Hematopoietic multipotent progenitor cell treated with erythropoietin and hydrocortisone succinate and interleukin-3 and kit ligand, for 15 days (in vitro differentiated cells): ENCODE measurements around the gene EDEM2.
"Not testable (repeated sequence)": the region's sequence is repeated elsewhere in the genome, so short reads cannot be mapped to it uniquely, and the experiment has no call there.

Experiments
- DNase-seq: peaks from one replicate; pipeline ENCODE4 v3.0.0-alpha.2; 2015; ENCODE audit warnings: low spot score

EDEM2 gene

DNA sequence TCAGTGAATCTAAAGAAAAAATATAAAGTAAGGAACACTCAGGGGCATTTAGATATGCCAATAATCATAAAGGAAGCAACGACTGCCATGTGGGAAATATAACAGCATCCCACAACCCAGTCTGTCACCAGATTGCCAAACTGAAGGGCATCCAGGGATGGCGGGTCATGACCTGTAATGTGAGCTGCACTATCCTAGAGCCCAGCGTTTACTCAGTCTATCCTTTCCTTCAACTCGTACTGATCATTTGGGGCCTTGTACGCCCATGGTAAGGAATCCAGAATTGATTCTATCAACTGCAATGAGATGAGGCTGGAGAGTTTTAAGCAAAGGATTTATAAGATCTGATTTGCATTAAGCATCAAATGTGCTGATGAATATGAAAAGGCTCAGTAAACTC is 59.8 kb downstream of the EDEM2 start:
- no peak for DNase-seq

DNA sequence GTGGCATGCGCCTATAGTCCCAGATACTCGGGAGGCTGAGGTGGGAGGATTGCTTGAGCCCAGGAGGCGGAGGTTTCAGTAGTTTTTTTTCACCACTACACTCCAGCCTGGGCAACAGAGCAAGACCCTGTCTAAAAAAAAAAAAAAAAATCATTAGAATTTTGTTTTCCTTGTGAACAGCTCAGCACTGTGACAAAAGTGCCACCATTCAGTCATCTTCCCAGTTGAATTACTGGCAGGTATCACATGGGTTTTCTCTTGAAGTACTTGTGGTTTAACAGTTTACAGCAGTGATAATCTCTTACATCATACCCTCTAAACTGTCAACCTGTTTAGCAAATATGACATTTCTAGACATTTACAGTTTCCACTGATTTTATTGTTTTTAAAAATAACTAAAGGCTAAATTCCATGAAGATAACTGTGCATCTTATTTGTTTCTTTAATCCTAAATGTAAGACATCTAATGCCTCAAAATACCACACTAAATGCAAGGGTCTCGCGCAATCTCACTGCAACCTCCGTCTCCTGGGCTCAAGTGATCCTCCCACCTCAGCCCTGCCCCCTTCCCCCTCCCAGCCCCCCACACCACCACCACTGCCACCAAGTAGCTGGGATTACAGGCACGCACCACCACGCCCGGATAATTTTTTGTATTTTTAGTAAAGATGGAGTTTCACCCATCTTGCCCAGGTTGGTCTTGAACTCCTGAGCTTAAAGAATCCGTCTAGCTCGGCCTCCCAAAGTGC is 61.5 kb downstream of the EDEM2 start:
- DNase-seq: no peak

DNA sequence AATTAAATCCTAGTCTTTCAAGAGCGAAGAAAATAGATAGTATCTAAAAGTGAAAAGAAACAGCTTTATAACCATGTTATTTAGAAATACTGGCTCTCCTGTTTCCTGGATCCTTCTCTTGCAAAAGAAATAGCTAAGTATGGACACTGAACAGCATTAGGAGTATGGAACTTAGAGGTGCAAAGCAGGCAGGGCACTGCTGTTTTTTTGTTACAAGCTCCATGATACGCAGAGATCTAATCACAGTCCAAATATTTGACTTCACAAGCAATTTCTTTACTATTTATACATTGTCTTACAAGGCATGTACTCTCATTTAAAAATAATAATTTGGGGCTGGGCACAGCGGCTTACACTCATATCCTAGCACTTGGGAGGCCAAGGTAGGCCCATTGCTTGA is 62.1 kb downstream of the EDEM2 start:
- no peak for DNase-seq

DNA sequence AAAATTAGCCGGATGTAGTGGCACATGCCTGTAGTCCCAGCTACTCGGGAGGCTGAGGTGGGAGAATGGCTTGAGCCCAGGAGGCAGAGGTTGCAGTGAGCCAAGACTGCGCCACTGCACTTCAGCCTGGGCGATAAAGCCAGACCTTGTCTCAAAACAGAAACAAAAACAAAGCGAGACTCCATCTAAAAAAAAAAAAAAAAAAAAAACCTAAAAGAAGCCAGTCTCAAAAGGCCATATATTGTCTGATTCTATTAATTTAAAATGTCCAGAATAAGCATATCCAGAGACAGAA is 66.8 kb downstream of the EDEM2 start:
- DNase-seq: not testable (repeated sequence)

DNA sequence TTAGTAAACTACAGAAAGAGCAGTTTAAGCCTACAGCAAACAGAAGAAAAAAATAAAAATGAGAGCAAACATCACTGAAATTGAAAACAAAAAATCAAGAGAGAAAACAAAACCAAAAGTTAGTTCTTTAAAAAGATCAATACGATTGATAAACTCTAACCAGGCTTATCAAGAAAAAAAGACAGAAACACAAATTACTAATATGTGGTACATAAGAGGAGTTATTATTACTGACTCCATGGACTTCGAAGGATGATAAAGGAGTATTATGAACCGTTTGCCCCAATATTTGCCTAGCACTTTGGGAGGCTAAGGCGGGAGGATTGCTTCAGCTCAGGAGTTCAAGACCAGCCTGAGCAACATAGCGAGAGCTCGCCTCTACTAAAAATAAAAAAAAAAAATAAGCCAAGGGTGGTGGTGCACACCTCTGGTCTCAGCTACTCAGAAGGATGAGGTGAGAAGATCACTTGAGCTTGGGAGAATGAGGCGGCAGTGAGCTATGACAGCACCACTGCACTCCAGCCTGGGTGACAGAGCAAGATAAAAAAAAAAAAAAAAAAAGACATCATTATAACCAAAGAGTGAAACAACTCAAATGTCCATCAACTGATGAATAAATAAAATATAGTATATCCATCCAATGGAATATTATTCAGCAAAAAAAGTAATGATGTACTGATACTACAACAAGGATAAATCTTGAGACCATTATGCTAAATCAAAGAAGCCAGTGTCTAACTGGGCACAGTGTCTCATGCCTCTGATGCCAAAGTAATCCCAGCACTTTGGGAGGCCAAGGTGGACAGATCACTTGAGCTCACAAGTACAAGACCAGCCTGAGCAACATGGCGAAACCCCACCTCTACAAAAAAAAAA is 67.4 kb downstream of the EDEM2 start:
- DNase-seq: no peak

DNA sequence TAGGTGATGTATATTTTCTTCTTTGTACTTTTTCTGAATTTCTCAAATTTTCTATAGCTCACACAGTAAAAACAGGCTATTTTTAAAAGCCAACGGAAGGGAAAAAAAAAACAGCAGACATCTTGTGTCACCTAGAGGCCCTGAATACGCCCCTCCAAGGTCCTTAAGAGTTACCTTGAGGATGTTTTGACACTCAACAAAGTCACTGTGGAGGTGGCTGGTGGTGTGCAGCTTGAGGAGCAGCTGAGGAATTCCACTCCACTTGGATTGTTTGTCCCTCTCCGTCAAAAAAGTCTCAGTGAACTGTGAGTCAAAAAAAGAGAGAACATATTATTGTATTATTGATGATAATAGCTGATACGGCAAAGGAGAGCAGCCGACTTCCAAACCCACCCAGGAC is 69.3 kb downstream of the EDEM2 start:
- no peak for DNase-seq

DNA sequence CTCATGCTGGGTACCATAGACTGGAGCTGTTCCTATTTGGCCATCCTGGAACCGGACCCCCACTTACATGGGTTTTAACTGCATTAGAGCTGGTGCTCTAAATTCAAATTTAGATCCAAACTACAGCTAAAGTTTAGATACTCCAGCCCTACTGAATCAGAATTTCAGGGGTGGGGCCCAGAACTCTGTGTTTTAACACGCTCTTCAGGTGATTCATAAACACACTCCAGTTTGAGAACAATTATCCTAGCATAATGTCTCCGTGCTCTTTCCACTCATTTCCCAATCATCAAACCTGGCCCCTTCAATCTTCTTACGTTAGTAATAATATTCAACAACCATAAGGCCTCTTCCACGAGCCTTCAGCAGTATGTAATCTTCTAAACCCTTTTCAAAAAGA is 69.8 kb downstream of the EDEM2 start:
- DNase-seq: no peak

DNA sequence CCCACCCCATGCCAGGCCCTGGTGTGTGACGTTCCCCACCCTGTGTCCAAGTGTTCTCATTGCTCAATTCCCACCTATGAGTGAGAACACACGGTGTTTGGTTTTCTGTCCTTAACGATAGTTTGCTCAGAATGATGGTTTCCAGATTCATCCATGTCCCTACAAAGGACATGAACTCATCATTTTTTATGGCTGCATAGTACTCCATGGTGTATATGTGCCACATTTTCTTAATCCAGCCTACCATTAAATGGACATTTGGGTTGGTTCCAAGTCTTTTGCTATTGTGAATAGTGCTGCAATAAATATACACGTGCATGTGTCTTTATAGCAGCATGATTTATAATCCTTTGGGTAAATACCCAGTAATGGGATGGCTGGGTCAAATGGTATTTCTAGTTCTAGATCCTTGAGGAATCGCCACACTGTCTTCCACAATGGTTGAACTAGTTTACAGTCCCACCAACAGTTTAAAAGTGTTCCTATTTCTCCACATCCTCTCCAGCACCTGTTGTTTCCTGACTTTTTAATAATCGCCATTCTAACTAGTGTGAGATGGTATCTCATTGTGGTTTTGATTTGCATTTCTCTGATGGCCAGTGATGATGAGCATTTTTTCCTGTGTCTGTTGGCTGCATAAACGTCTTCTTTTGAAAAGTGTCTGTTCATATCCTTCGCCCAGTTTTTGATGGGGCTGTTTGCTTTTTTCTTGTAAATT is 75.5 kb downstream of the EDEM2 start:
- DNase-seq: not testable (repeated sequence)

DNA sequence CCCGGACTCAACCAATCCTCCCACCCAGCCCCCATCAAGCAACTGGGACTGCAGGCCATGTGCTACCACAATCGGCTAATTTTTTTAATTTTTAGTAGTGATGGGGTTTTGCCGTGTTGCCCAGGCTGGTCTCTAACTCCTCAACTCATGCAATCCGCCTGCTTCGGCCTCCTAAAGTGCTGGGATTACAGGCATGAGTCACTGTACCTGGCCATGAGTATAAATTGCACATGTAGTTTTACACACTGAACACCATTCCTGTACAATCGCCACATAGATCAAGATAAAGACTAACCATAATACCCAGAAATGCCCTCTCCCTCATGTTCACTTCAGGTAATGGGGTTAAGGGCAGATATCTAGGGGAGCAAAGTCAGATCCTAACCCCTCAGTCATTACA is 80.9 kb downstream of the EDEM2 start:
- no peak for DNase-seq
